Measurements from ENCODE around the gene TP53.

- TF ChIP-seq POLR2AphosphoS5 (IDR thresholded peaks at IDR 0.05; ENCODE audit: low read depth, low read length) (no peak), PAX5 (IDR thresholded peaks at IDR 0.05; ENCODE audit: insufficient read depth, low read length, severe bottlenecking) (no peak)
These were observed 9.8 kb downstream of the TP53 start for GRCh38 chr17:7677388-7678067.
